SK-N-MC (cell line): Measurements from ENCODE around the gene INSL3.

Experiments
- EZH2 ChIP-seq: fragments of 200-600 bp; sonication (generic); IDR thresholded peaks from one replicate; pipeline ENCODE4 v1.6.1; 2017; ENCODE audit warnings: antibody characterized with exemption
- POLR2AphosphoS5 ChIP-seq: IDR thresholded peaks from 2 replicates; pipeline ENCODE4 v1.6.1; 2012; ENCODE audit warnings: mild to moderate bottlenecking, low read depth, low read length, borderline replicate concordance

GRCh38 chr19:17795495-17795856 is 25.8 kb downstream of the INSL3 start:
- TF ChIP-seq POLR2AphosphoS5: no peak
- TF ChIP-seq EZH2: no peak
